ENCODE data around the gene DAP3.
"Not testable (repeated sequence)": the region's sequence is repeated elsewhere in the genome, so short reads cannot be mapped to it uniquely, and the experiment has no call there.

DNA sequence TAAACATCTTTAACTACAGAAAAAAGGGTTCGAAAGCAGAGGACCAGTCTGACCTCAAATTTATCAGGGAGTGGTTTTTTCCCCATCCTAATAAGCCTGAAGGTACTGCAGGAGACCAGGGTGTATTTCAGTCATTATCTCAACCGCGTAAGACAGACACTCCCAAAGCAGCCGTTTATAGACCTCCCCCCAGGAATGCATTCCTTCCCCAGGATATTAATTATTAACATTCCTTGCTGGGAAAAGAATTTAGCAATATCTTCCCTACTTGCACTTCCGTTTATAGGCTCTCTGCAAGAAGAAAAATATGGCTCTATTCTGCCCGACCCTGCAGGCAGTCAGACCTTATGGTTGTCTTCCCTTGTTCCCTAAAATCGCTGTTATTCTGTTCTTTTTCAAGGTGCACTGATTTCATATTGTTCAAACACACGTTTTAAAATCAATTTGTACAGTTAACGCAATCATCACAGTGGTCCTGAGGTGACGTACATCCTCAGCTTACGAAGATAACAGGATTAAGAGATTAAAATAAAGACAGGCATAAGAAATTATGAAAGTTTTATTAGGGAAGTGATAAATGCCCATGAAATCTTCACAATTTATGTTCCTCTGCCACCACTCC, 46.2 kb upstream of the DAP3 start:
- TF ChIP-seq POLR2A (IDR thresholded peaks at IDR 0.05; ENCODE audit: low read depth); EP300 (IDR thresholded peaks at IDR 0.05): not testable (repeated sequence)
